ENCODE results near the gene TMEM63C. TPM values are rescaled to one million over a fixed set of nuclear protein-coding genes. Genes with fewer than 3 reads are reported as not detected.

TMEM63C gene
- total and polyA plus RNA-seq, 5 donors = 0.03 to 0.23 (median 0.13) TPM; not detected in 1

GRCh38 chr14:77213679-77214016 lies 32.0 kb downstream of the TMEM63C start:
- H3K9me3 ChIP-seq (ENCODE audit: control insufficient read depth, low read length) = no peaks in the 10 kb centered on the region
- H3K4me1 ChIP-seq (ENCODE audit: control insufficient read depth, insufficient read depth, low read length) = no peaks in the 10 kb centered on the region
- H3K27ac ChIP-seq (ENCODE audit: low read length) = no peak overlapping the region
- WGBS = 28% methylated on average over 6 of the region's 6 CpGs
- intact Hi-C loops (cut with DNase I) = no loop called here
- ATAC-seq (no peak), DNase-seq (no peak)
- no peak overlapping the region for H3K4me3 ChIP-seq (ENCODE audit: low read length)
- H3K27me3 ChIP-seq (ENCODE audit: control insufficient read depth, insufficient read depth) = no peaks in the 10 kb centered on the region

GRCh38 chr14:77214216-77214615 lies 32.6 kb downstream of the TMEM63C start:
- 82% methylated on average over 7 of the region's 7 CpGs for WGBS
- ATAC-seq (no peak), DNase-seq (no peak)
- H3K9me3 ChIP-seq (ENCODE audit: control insufficient read depth, low read length) = no peaks in the 10 kb centered on the region
- no peak overlapping the region for H3K27ac ChIP-seq (ENCODE audit: low read length)
- intact Hi-C loops (cut with DNase I) = no loop called here
- no peaks in the 10 kb centered on the region for H3K27me3 ChIP-seq (ENCODE audit: control insufficient read depth, insufficient read depth)
- no peak overlapping the region for H3K4me3 ChIP-seq (ENCODE audit: low read length)
- no peaks in the 10 kb centered on the region for H3K4me1 ChIP-seq (ENCODE audit: control insufficient read depth, insufficient read depth, low read length)

GRCh38 chr14:77217551-77217950 lies 36.0 kb downstream of the TMEM63C start:
- Histone ChIP-seq H3K4me1 (ENCODE audit: control insufficient read depth, insufficient read depth, low read length) (no peaks in the 10 kb centered on the region), H3K27me3 (ENCODE audit: control insufficient read depth, insufficient read depth) (no peaks in the 10 kb centered on the region), H3K4me3 (ENCODE audit: low read length) (no peak overlapping the region), H3K27ac (ENCODE audit: low read length) (no peak overlapping the region), H3K9me3 (ENCODE audit: control insufficient read depth, low read length) (no peaks in the 10 kb centered on the region)
- 72% methylated on average over 3 of the region's 3 CpGs for WGBS
- DNase-seq (no peak), ATAC-seq (no peak)
- intact Hi-C loops (cut with DNase I) = no loop called here

GRCh38 chr14:77219591-77219990 lies 38.0 kb downstream of the TMEM63C start:
- Histone ChIP-seq H3K27ac (ENCODE audit: low read length) (no peak overlapping the region), H3K27me3 (ENCODE audit: control insufficient read depth, insufficient read depth) (no peaks in the 10 kb centered on the region), H3K4me1 (ENCODE audit: control insufficient read depth, insufficient read depth, low read length) (no peaks in the 10 kb centered on the region), H3K4me3 (ENCODE audit: low read length) (no peak overlapping the region), H3K9me3 (ENCODE audit: control insufficient read depth, low read length) (no peaks in the 10 kb centered on the region)
- 56% methylated on average over 10 of the region's 10 CpGs for WGBS
- intact Hi-C loops (cut with DNase I) = no loop called here
- DNase-seq (no peak), ATAC-seq (no peak)

GRCh38 chr14:77220246-77221017 lies 38.8 kb downstream of the TMEM63C start:
- no peak overlapping the region for H3K4me3 ChIP-seq (ENCODE audit: low read length)
- 52% methylated on average over 24 of the region's 24 CpGs for WGBS
- ATAC-seq = no peak
- H3K4me1 ChIP-seq (ENCODE audit: control insufficient read depth, insufficient read depth, low read length) = no peaks in the 10 kb centered on the region
- H3K9me3 ChIP-seq (ENCODE audit: control insufficient read depth, low read length) = no peaks in the 10 kb centered on the region
- intact Hi-C loops (cut with DNase I) = no loop called here
- no peaks in the 10 kb centered on the region for H3K27me3 ChIP-seq (ENCODE audit: control insufficient read depth, insufficient read depth)
- H3K27ac ChIP-seq (ENCODE audit: low read length) = no peak overlapping the region
- no peak for DNase-seq

GRCh38 chr14:77221241-77221871 lies 39.8 kb downstream of the TMEM63C start:
- Histone ChIP-seq H3K27ac (ENCODE audit: low read length) (no peak overlapping the region), H3K27me3 (ENCODE audit: control insufficient read depth, insufficient read depth) (no peaks in the 10 kb centered on the region), H3K9me3 (ENCODE audit: control insufficient read depth, low read length) (no peaks in the 10 kb centered on the region), H3K4me3 (ENCODE audit: low read length) (no peak overlapping the region), H3K4me1 (ENCODE audit: control insufficient read depth, insufficient read depth, low read length) (no peaks in the 10 kb centered on the region)
- intact Hi-C loops (cut with DNase I) = no loop called here
- ATAC-seq = no peak
- WGBS = 74% methylated on average over 23 of the region's 23 CpGs
- DNase-seq = no peak

GRCh38 chr14:77222546-77223225 lies 41.1 kb downstream of the TMEM63C start:
- Histone ChIP-seq H3K27ac (ENCODE audit: low read length) (no peak overlapping the region), H3K9me3 (ENCODE audit: control insufficient read depth, low read length) (no peaks in the 10 kb centered on the region), H3K27me3 (ENCODE audit: control insufficient read depth, insufficient read depth) (no peaks in the 10 kb centered on the region), H3K4me3 (ENCODE audit: low read length) (no peak overlapping the region), H3K4me1 (ENCODE audit: control insufficient read depth, insufficient read depth, low read length) (no peaks in the 10 kb centered on the region)
- no peak for DNase-seq
- no peak for ATAC-seq
- intact Hi-C loops (cut with DNase I) = no loop called here
- WGBS = 46% methylated on average over 10 of the region's 10 CpGs

- Histone ChIP-seq H3K4me3 (ENCODE audit: low read length) (no peak overlapping the region), H3K27ac (ENCODE audit: low read length) (no peak overlapping the region), H3K4me1 (ENCODE audit: control insufficient read depth, insufficient read depth, low read length) (no peaks in the 10 kb centered on the region), H3K9me3 (ENCODE audit: control insufficient read depth, low read length) (no peaks in the 10 kb centered on the region), H3K27me3 (ENCODE audit: control insufficient read depth, insufficient read depth) (no peaks in the 10 kb centered on the region)
- no peak for ATAC-seq
- no peak for DNase-seq
- intact Hi-C loops (cut with DNase I) = no loop called here
- 45% methylated on average over 4 of the region's 4 CpGs for WGBS
Measured at GRCh38 chr14:77224212-77224611, 42.6 kb downstream of the TMEM63C start.

GRCh38 chr14:77225254-77225653 lies 43.7 kb downstream of the TMEM63C start:
- no peak for DNase-seq
- intact Hi-C loops (cut with DNase I) = loop anchor here in 1 of 4 donors (5.0 kb wide), 1 partner anchor 368 kb away; no protein-coding TSS in a partner anchor
- ATAC-seq = no peak
- Histone ChIP-seq H3K27ac (ENCODE audit: low read length) (no peak overlapping the region), H3K9me3 (ENCODE audit: control insufficient read depth, low read length) (no peaks in the 10 kb centered on the region), H3K4me1 (ENCODE audit: control insufficient read depth, insufficient read depth, low read length) (no peaks in the 10 kb centered on the region), H3K4me3 (ENCODE audit: low read length) (no peak overlapping the region), H3K27me3 (ENCODE audit: control insufficient read depth, insufficient read depth) (no peaks in the 10 kb centered on the region)
- 62% methylated on average over 12 of the region's 12 CpGs for WGBS

- Histone ChIP-seq H3K27ac (ENCODE audit: low read length) (no peak overlapping the region), H3K9me3 (ENCODE audit: control insufficient read depth, low read length) (no peaks in the 10 kb centered on the region), H3K4me1 (ENCODE audit: control insufficient read depth, insufficient read depth, low read length) (no peaks in the 10 kb centered on the region), H3K27me3 (ENCODE audit: control insufficient read depth, insufficient read depth) (no peaks in the 10 kb centered on the region), H3K4me3 (ENCODE audit: low read length) (no peak overlapping the region)
- DNase-seq (no peak), ATAC-seq (no peak)
- intact Hi-C loops (cut with DNase I) = loop anchor here in 1 of 4 donors (5.0 kb wide), 1 partner anchor 369 kb away; no protein-coding TSS in a partner anchor
- 79% methylated on average over 14 of the region's 14 CpGs for WGBS
Measured at GRCh38 chr14:77225892-77226557, 44.4 kb downstream of the TMEM63C start.

- Histone ChIP-seq H3K4me1 (ENCODE audit: control insufficient read depth, insufficient read depth, low read length) (no peaks in the 10 kb centered on the region), H3K27ac (ENCODE audit: low read length) (no peak overlapping the region), H3K4me3 (ENCODE audit: low read length) (no peak overlapping the region), H3K9me3 (ENCODE audit: control insufficient read depth, low read length) (no peaks in the 10 kb centered on the region), H3K27me3 (ENCODE audit: control insufficient read depth, insufficient read depth) (no peaks in the 10 kb centered on the region)
- WGBS = 68% methylated on average over 6 of the region's 6 CpGs
- DNase-seq (no peak), ATAC-seq (no peak)
- intact Hi-C loops (cut with DNase I) = loop anchor here in 1 of 4 donors (5.0 kb wide), 1 partner anchor 371 kb away; no protein-coding TSS in a partner anchor
Measured at GRCh38 chr14:77228056-77228455, 46.5 kb downstream of the TMEM63C start.

Data from right cardiac atrium (tissue), 5 donors.